IMR-90 (cell line): ENCODE data around the gene EPAS1. TPM values are rescaled to one million over a fixed set of nuclear protein-coding genes. Genes with fewer than 3 reads are reported as not detected.

ENCODE experiments used
- ATAC-seq: fragments of 200-7000 bp; cut with Tn5 transposase; 2 replicates; pipeline ENCODE4 v1.9.1; 2020; ENCODE audit warnings: low read depth, mild to moderate bottlenecking, moderate library complexity
- BruUV-seq: library from RNA; stranded (reverse); fragments of 400-500 nt; replicated peaks from 2 replicates; lab custom pipeline; 2021; lab: Mats Ljungman, UMichigan
- CTCF ChIA-PET: fragments of 300-600 bp; formaldehyde crosslinking; extraction: SDS; loops from one replicate; lab custom pipeline; 2021; ENCODE audit warnings: antibody characterized with exemption; lab: Yijun Ruan, JAX
- POLR2A ChIA-PET: fragments of 300-600 bp; sonication (Branson Sonifier 250); formaldehyde crosslinking; loops from one replicate; lab custom pipeline; 2022; ENCODE audit warnings: antibody characterized with exemption; ENCODE audit not compliant: unreplicated experiment; lab: Charles Lee
- DNase-seq: peaks from one replicate; pipeline ENCODE4 v3.0.0; 2013
- H2AFZ ChIP-seq: replicated peaks from 2 replicates; pipeline ENCODE3; 2013; ENCODE audit warnings: low read length, mild to moderate bottlenecking; ENCODE audit not compliant: poor library complexity
- H2AK5ac ChIP-seq: 2 replicates; pipeline ENCODE4 v1.6.1; 2013; ENCODE audit warnings: low read depth, low read length, inconsistent platforms
- H2AK9ac ChIP-seq: replicated peaks from 2 replicates; pipeline ENCODE3; 2013; ENCODE audit warnings: mild to moderate bottlenecking, low read depth, low read length, moderate library complexity; ENCODE audit not compliant: poor library complexity
- H2BK120ac ChIP-seq: 2 replicates; pipeline ENCODE4 v1.6.1; 2013; ENCODE audit warnings: low read depth, low read length, inconsistent platforms
- H2BK15ac ChIP-seq: 3 replicates; pipeline ENCODE4 v1.6.1; 2013; ENCODE audit warnings: low read depth, low read length, inconsistent platforms
- H2BK20ac ChIP-seq: 2 replicates; pipeline ENCODE4 v1.6.1; 2013; ENCODE audit warnings: low read depth, mild to moderate bottlenecking, inconsistent platforms, low read length, moderate library complexity
- H2BK5ac ChIP-seq: 2 replicates; pipeline ENCODE4 v1.6.1; 2013; ENCODE audit warnings: mild to moderate bottlenecking, low read depth, low read length, inconsistent platforms; ENCODE audit not compliant: poor library complexity, severe bottlenecking
- H3K14ac ChIP-seq: replicated peaks from 2 replicates; pipeline ENCODE4 v1.6.1; 2013; ENCODE audit warnings: low read depth, low read length, inconsistent platforms
- H3K18ac ChIP-seq: 2 replicates; pipeline ENCODE4 v1.6.1; 2013; ENCODE audit warnings: low read depth, low read length, control low read depth
- H3K23ac ChIP-seq: 2 replicates; pipeline ENCODE4 v1.6.1; 2013; ENCODE audit warnings: low read depth, low read length, inconsistent platforms
- H3K27ac ChIP-seq: 2 replicates; pipeline ENCODE4 v1.5.1; 2013; ENCODE audit warnings: mild to moderate bottlenecking, control low read depth, low read length; ENCODE audit not compliant: insufficient read depth
- H3K27me3 ChIP-seq: 2 replicates; pipeline ENCODE4 v1.6.1; 2013; ENCODE audit warnings: low read length; ENCODE audit not compliant: control insufficient read depth, insufficient read depth
- H3K36me3 ChIP-seq: 2 replicates; pipeline ENCODE4 v1.6.1; 2013; ENCODE audit warnings: low read length, mixed read lengths; ENCODE audit not compliant: control insufficient read depth, insufficient read depth
- H3K4ac ChIP-seq: 2 replicates; pipeline ENCODE4 v1.6.1; 2013; ENCODE audit warnings: low read depth, low read length, inconsistent platforms
- H3K4me1 ChIP-seq: 2 replicates; pipeline ENCODE4 v1.6.1; 2013; ENCODE audit warnings: low read length, mixed read lengths; ENCODE audit not compliant: control insufficient read depth, insufficient read depth
- H3K4me2 ChIP-seq: 2 replicates; pipeline ENCODE4 v1.6.1; 2013; ENCODE audit warnings: low read depth, mild to moderate bottlenecking, control low read depth, low read length, moderate library complexity
- H3K4me3 ChIP-seq: 2 replicates; pipeline ENCODE4 v1.5.1; 2013; ENCODE audit warnings: low read depth, mild to moderate bottlenecking, control low read depth, low read length, moderate library complexity; ENCODE audit not compliant: insufficient read depth
- H3K56ac ChIP-seq: 2 replicates; pipeline ENCODE4 v1.6.1; 2013; ENCODE audit warnings: low read length, inconsistent platforms; ENCODE audit not compliant: insufficient read depth; ENCODE audit errors: extremely low read depth
- H3K79me1 ChIP-seq, 2 experiments: 2 replicates each; pipeline ENCODE4 v1.6.1; 2013; ENCODE audit warnings: low read length in 2 of 2, inconsistent platforms in 1 of 2, low read depth in 1 of 2
- H3K9ac ChIP-seq: 2 replicates; pipeline ENCODE4 v1.6.1; 2013; ENCODE audit warnings: low read depth, low read length, control low read depth
- H3K9me1 ChIP-seq: 2 replicates; pipeline ENCODE4 v1.6.1; 2013; ENCODE audit warnings: low read length, inconsistent platforms; ENCODE audit not compliant: insufficient read depth
- H3K9me3 ChIP-seq: 2 replicates; pipeline ENCODE4 v1.6.1; 2013; ENCODE audit warnings: low read length; ENCODE audit not compliant: control insufficient read depth, insufficient read depth
- H4K20me1 ChIP-seq: 2 replicates; pipeline ENCODE4 v1.6.1; 2013; ENCODE audit warnings: low read length, inconsistent platforms; ENCODE audit not compliant: insufficient read depth
- H4K5ac ChIP-seq: 2 replicates; pipeline ENCODE4 v1.6.1; 2013; ENCODE audit warnings: mild to moderate bottlenecking, low read depth, low read length, control low read depth
- H4K8ac ChIP-seq, 2 experiments: 2 replicates each; pipeline ENCODE4 v1.6.1; 2013; ENCODE audit warnings: low read depth in 2 of 2, low read length in 2 of 2, control low read depth in 1 of 2, inconsistent platforms in 1 of 2
- H4K91ac ChIP-seq: 2 replicates; pipeline ENCODE4 v1.6.1; 2013; ENCODE audit warnings: low read depth, low read length, inconsistent platforms; ENCODE audit not compliant: insufficient read depth
- BHLHE40 ChIP-seq: fragments of 150-350 bp; IDR thresholded peaks from 2 replicates; pipeline ENCODE4 v1.6.1; 2016; ENCODE audit warnings: mild to moderate bottlenecking, low read depth, low read length
- WGBS, 2 experiments: methylation state at CpG; one replicate each; pipeline versions ENCODE4 v1.1.5 to v1.1.7; 2013; ENCODE audit warnings: missing lambda C conversion rate in 2 of 2; ENCODE audit not compliant: insufficient read length in 1 of 2; ENCODE audit errors: extremely low coverage in 2 of 2; 5-methylcytosine and 5-hydroxymethylcytosine counted together
- dilution Hi-C: fragments of 300-500 bp; cut with HindIII; formaldehyde crosslinking; loops from one replicate; pipeline ENCODE4 v1.14.3; 2018; ENCODE audit warnings: low sequenced_read_pairs; ENCODE audit not compliant: unreplicated experiment
- in situ Hi-C: fragments of 300-500 bp; cut with MboI; formaldehyde crosslinking; loops from 3 replicates; pipeline ENCODE4 v1.14.3; 2019; ENCODE audit warnings: low sequenced_read_pairs, inconsistent platforms, mixed read lengths
- intact Hi-C: fragments of 100-400 bp; cut with micrococcal nuclease; formaldehyde crosslinking; loops from 2 replicates; pipeline ENCODE4 v1.10.0; 2022
- polyA plus RNA-seq, 3 experiments: library from polyadenylated mRNA; depleted of rRNA; stranded (reverse); fragments of >200 nt; gene quantifications; 2 replicates each; pipeline ENCODE4 v1.2.3, GENCODE V29; 2012; ENCODE audit warnings: low replicate concordance in 1 of 3
- total RNA-seq: library from RNA; depleted of rRNA; stranded (reverse); fragments of >200 nt; gene quantifications from 2 replicates; pipeline ENCODE4 v1.2.3, GENCODE V29; 2012

The EPAS1 gene
- total and polyA plus RNA-seq, 2 of the 4 experiments (the other 2 are of a cell fraction) = 40.7 to 120 TPM

GRCh38 chr2:46284796-46285195 is 12.4 kb upstream of the EPAS1 start:
- H4K5ac ChIP-seq = no peak overlapping the region
- DNase-seq (no peak), ATAC-seq (no peak)
- no peak overlapping the region for H3K27ac ChIP-seq
- no peak overlapping the region for H3K4me2 ChIP-seq
- H3K79me1 ChIP-seq = no peaks in the 10 kb centered on the region
- no TSS peak for BruUV-seq
- no peak overlapping the region for H3K14ac ChIP-seq
- dilution Hi-C loops (no loop called here), in situ Hi-C loops (no loop called here), intact Hi-C loops (no loop called here)
- H2BK120ac ChIP-seq = no peak overlapping the region
- H3K4me3 ChIP-seq = no peak overlapping the region
- no peaks in the 10 kb centered on the region for H3K9me3 ChIP-seq
- H3K56ac ChIP-seq = no peak overlapping the region
- no peak overlapping the region for H2BK20ac ChIP-seq
- no peak overlapping the region for H4K8ac ChIP-seq
- no peak overlapping the region for H3K9ac ChIP-seq
- H3K4me1 ChIP-seq = no peaks in the 10 kb centered on the region
- H2AFZ ChIP-seq = no peak overlapping the region
- H2BK15ac ChIP-seq = no peak overlapping the region
- H2AK9ac ChIP-seq = no peak overlapping the region
- H3K27me3 ChIP-seq = peaks cover 20% of the 10 kb centered on the region
- 43% methylated on average over 1 of the region's 5 CpGs; no CpG with 5 or more reads in 1 of the 2 experiments for WGBS, 2 experiments
- H3K4ac ChIP-seq = no peak overlapping the region
- no peak overlapping the region for H4K91ac ChIP-seq
- ChIA-PET CTCF (no interaction called here), POLR2A (no interaction called here)
- no peak overlapping the region for H2AK5ac ChIP-seq
- no peaks in the 10 kb centered on the region for H4K20me1 ChIP-seq
- no peak overlapping the region for H2BK5ac ChIP-seq
- no peaks in the 10 kb centered on the region for H3K36me3 ChIP-seq
- TF ChIP-seq BHLHE40 = no peak
- H3K23ac ChIP-seq = no peak overlapping the region
- H3K18ac ChIP-seq = no peak overlapping the region
- H3K9me1 ChIP-seq = no peaks in the 10 kb centered on the region
